Measurements from ENCODE around the gene TAAR9.

Gene TAAR9

GRCh38 chr6:132537977-132538376, at the start of gene TAAR9:
TAAR9 (plus strand) TSS chr6:132538277; CDS start chr6:132538290, 13 bp downstream.
- no peak for TF ChIP-seq CTCF (IDR thresholded peaks at IDR 0.05; ENCODE audit: extremely low read depth, missing control alignments)
- no peak for DNase-seq (ENCODE audit: low spot score)

- no peak for DNase-seq (ENCODE audit: low spot score)
- no peak for TF ChIP-seq CTCF (IDR thresholded peaks at IDR 0.05; ENCODE audit: extremely low read depth, missing control alignments)
Measured at GRCh38 chr6:132489376-132489775, 48.7 kb upstream of the TAAR9 start.

GRCh38 chr6:132490024-132490423, 48.1 kb upstream of the TAAR9 start:
- DNase-seq (ENCODE audit: low spot score), result no peak
- TF ChIP-seq CTCF (IDR thresholded peaks at IDR 0.05; ENCODE audit: extremely low read depth, missing control alignments), result no peak

- no peak for DNase-seq (ENCODE audit: low spot score)
- no peak for TF ChIP-seq CTCF (IDR thresholded peaks at IDR 0.05; ENCODE audit: extremely low read depth, missing control alignments)
Measured at GRCh38 chr6:132490478-132491204, 47.4 kb upstream of the TAAR9 start.

- TF ChIP-seq CTCF (IDR thresholded peaks at IDR 0.05; ENCODE audit: extremely low read depth, missing control alignments), result no peak
- no peak for DNase-seq (ENCODE audit: low spot score)
Measured at GRCh38 chr6:132491303-132491702, 46.8 kb upstream of the TAAR9 start.

- TF ChIP-seq CTCF (IDR thresholded peaks at IDR 0.05; ENCODE audit: extremely low read depth, missing control alignments), result no peak
- DNase-seq (ENCODE audit: low spot score), result no peak
Measured at GRCh38 chr6:132491881-132492280, 46.2 kb upstream of the TAAR9 start.

- TF ChIP-seq CTCF (IDR thresholded peaks at IDR 0.05; ENCODE audit: extremely low read depth, missing control alignments), result no peak
- DNase-seq (ENCODE audit: low spot score), result no peak
Measured at GRCh38 chr6:132494954-132495353, 43.1 kb upstream of the TAAR9 start.
